ENCODE results near the gene INCA1. TPM values are rescaled to one million over a fixed set of nuclear protein-coding genes. Genes with fewer than 3 reads are reported as not detected.

The INCA1 gene
- total and polyA plus RNA-seq, 2 of the 13 experiments (the other 11 are each of a cell fraction or from before 2014, with no cell fraction given), result 0.93 to 2.6 TPM

DNA sequence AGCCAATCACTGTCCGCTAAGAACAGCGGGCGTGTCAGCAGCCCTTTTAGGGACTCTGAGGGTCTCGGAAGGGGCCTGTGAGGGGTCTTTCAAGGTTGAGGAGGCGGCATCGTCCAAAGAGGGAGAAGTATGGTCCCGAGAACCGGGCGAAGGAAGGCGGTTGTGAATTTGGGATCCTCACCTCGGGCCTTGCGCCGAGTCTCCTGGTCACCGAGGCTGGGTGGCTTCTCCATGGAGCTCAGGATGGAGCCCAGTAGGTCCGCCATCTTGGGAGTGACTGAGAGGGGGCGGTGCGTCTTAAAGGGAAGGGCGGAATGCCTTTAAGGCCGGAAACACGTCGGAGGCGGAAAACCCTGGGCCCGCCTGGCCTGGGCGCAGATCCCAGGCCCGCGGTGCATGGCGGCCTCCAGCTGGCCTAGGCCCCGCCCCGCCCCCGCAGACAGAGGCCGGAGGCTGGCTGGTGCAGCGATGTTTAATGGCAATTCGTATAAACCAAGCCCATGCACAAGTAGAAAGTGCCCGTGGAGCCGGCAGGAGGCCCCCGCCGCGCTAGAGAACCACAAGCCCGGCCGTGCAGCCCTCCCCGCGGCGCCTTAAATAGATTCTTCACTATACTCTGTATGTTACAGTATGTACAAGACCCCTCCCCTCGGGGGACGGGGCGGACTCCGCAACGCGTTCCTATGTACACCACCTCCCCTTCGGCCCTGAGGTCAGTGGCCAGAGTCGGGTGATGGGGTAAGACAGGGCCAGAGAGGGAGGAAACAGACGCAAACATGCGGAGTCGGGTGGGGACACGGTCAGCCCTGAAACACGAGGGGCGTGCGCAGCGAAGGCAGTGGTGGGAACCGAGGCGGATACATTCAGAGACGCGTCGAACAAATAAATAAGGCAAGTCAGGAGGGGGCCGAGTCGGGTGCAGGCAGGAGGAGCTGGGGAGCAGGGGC is 29.5 kb downstream of the INCA1 start, which contains the start of gene SPAG7 (continued):
- TF ChIP-seq MIXL1 (CRISPR knock-in tag; IDR thresholded peaks at IDR 0.05), result 0 out of 2 replicates have a peak, but pooled peaks have one; percentile 33
- TF ChIP-seq MTA1 (CRISPR knock-in tag; IDR thresholded peaks at IDR 0.05; ENCODE audit: borderline replicate concordance), result no peak
- TF ChIP-seq AGO2 (optimal IDR thresholded peaks at IDR 0.05; ENCODE audit: low read depth, low read length), result peak; percentile 93
- no peak for TF ChIP-seq HDAC6 (IDR thresholded peaks at IDR 0.05; ENCODE audit: low read depth, low read length)
- TF ChIP-seq, protein P1, sequence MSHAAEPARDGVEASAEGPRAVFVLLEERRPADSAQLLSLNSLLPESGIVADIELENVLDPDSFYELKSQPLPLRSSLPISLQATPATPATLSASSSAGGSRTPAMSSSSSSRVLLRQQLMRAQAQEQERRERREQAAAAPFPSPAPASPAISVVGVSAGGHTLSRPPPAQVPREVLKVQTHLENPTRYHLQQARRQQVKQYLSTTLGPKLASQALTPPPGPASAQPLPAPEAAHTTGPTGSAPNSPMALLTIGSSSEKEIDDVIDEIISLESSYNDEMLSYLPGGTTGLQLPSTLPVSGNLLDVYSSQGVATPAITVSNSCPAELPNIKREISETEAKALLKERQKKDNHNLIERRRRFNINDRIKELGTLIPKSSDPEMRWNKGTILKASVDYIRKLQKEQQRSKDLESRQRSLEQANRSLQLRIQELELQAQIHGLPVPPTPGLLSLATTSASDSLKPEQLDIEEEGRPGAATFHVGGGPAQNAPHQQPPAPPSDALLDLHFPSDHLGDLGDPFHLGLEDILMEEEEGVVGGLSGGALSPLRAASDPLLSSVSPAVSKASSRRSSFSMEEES (CRISPR knock-in tag; IDR thresholded peaks at IDR 0.05), result peak; percentile 64
- TF ChIP-seq ZNF652 (CRISPR knock-in tag; IDR thresholded peaks at IDR 0.05; ENCODE audit: borderline replicate concordance, low read depth), result peak; percentile 63
- TF ChIP-seq, protein P2, sequence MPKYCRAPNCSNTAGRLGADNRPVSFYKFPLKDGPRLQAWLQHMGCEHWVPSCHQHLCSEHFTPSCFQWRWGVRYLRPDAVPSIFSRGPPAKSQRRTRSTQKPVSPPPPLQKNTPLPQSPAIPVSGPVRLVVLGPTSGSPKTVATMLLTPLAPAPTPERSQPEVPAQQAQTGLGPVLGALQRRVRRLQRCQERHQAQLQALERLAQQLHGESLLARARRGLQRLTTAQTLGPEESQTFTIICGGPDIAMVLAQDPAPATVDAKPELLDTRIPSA (CRISPR knock-in tag; IDR thresholded peaks at IDR 0.05; ENCODE audit: borderline replicate concordance), result 0 out of 2 replicates have a peak, but pooled peaks have one; percentile 50
- TF ChIP-seq HDAC1 (CRISPR knock-in tag; IDR thresholded peaks at IDR 0.05), result peak; percentile 47
- TF ChIP-seq ZNF616 (CRISPR knock-in tag; IDR thresholded peaks at IDR 0.05; ENCODE audit: low read depth), result peak; percentile 39; the same call in 1 of the 2 replicates
- peak; percentile 56; the same call in 1 of the 2 replicates for TF ChIP-seq SP5 (CRISPR knock-in tag; IDR thresholded peaks at IDR 0.05; ENCODE audit: borderline replicate concordance, low read depth)
- TF ChIP-seq ZNF781 (CRISPR knock-in tag; IDR thresholded peaks at IDR 0.05; ENCODE audit: borderline replicate concordance, not compliant biosample characterization), result no peak
- TF ChIP-seq CEBPB (IDR thresholded peaks at IDR 0.05; ENCODE audit: borderline replicate concordance, low read depth, low read length), result no peak
- TF ChIP-seq, protein P3, sequence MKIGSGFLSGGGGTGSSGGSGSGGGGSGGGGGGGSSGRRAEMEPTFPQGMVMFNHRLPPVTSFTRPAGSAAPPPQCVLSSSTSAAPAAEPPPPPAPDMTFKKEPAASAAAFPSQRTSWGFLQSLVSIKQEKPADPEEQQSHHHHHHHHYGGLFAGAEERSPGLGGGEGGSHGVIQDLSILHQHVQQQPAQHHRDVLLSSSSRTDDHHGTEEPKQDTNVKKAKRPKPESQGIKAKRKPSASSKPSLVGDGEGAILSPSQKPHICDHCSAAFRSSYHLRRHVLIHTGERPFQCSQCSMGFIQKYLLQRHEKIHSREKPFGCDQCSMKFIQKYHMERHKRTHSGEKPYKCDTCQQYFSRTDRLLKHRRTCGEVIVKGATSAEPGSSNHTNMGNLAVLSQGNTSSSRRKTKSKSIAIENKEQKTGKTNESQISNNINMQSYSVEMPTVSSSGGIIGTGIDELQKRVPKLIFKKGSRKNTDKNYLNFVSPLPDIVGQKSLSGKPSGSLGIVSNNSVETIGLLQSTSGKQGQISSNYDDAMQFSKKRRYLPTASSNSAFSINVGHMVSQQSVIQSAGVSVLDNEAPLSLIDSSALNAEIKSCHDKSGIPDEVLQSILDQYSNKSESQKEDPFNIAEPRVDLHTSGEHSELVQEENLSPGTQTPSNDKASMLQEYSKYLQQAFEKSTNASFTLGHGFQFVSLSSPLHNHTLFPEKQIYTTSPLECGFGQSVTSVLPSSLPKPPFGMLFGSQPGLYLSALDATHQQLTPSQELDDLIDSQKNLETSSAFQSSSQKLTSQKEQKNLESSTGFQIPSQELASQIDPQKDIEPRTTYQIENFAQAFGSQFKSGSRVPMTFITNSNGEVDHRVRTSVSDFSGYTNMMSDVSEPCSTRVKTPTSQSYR (CRISPR knock-in tag; IDR thresholded peaks at IDR 0.05; ENCODE audit: borderline replicate concordance), result peak; percentile 58; the same call in 1 of the 2 replicates
- peak; percentile 36; the same call in 1 of the 2 replicates for TF ChIP-seq ZNF614 (CRISPR knock-in tag; IDR thresholded peaks at IDR 0.05; ENCODE audit: borderline replicate concordance)
- TF ChIP-seq MAZ (IDR thresholded peaks at IDR 0.05; ENCODE audit: borderline replicate concordance, low read depth, low read length), result 0 out of 2 replicates have a peak, but pooled peaks have one; percentile 61
- peak; percentile 26; the same call in 1 of the 2 replicates for TF ChIP-seq MAZ (CRISPR knock-in tag; IDR thresholded peaks at IDR 0.05; ENCODE audit: low read depth)
- no peak for TF ChIP-seq KDM5B (CRISPR knock-in tag; IDR thresholded peaks at IDR 0.05; ENCODE audit: borderline replicate concordance)
- TF ChIP-seq, protein P4, sequence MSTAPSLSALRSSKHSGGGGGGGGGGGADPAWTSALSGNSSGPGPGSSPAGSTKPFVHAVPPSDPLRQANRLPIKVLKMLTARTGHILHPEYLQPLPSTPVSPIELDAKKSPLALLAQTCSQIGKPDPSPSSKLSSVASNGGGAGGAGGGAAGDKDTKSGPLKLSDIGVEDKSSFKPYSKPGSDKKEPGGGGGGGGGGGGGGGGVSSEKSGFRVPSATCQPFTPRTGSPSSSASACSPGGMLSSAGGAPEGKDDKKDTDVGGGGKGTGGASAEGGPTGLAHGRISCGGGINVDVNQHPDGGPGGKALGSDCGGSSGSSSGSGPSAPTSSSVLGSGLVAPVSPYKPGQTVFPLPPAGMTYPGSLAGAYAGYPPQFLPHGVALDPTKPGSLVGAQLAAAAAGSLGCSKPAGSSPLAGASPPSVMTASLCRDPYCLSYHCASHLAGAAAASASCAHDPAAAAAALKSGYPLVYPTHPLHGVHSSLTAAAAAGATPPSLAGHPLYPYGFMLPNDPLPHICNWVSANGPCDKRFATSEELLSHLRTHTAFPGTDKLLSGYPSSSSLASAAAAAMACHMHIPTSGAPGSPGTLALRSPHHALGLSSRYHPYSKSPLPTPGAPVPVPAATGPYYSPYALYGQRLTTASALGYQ (CRISPR knock-in tag; IDR thresholded peaks at IDR 0.05), result no peak
- peak; percentile 61; the same call in 1 of the 2 replicates for TF ChIP-seq FOXA3 (CRISPR knock-in tag; IDR thresholded peaks at IDR 0.05)

Measured in HepG2 (cell line).